NCI-H82 treated with DMSO at 0.1 percent for 48 hours (cell line): Measurements from ENCODE around the gene PKP1.

ENCODE experiments used
- DNase-seq: peaks from one replicate; lab custom pipeline; 2025; ENCODE audit not compliant: unreplicated experiment; lab: John Stamatoyannopoulos, UW

Gene PKP1

GRCh38 chr1:201364808-201365105, 81.5 kb downstream of the PKP1 start:
- DNase-seq, result no peak

DNA sequence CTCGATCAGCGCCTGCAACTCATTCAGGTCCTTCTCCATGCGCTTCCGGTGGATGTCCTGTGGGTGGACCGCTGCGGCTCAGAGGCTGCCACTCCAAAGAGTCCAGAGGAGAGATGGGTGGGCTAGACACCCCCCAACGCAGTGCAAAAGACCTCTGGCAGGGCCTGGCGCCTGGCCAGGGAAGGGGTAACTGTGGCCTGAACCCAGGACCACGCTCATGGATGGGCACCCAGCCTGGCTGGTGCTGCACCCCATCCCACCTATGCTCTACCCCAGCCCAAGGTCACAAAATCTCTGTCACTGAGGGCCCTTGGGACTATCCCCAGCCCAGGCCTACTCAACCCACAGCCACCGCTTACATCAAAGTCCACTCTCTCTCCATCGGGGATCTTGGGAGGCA, 81.9 kb downstream of the PKP1 start:
- no peak for DNase-seq

GRCh38 chr1:201366696-201367095, 83.4 kb downstream of the PKP1 start:
- DNase-seq, result no peak

- no peak for DNase-seq
Measured at GRCh38 chr1:201369209-201369608, 85.9 kb downstream of the PKP1 start.

DNA sequence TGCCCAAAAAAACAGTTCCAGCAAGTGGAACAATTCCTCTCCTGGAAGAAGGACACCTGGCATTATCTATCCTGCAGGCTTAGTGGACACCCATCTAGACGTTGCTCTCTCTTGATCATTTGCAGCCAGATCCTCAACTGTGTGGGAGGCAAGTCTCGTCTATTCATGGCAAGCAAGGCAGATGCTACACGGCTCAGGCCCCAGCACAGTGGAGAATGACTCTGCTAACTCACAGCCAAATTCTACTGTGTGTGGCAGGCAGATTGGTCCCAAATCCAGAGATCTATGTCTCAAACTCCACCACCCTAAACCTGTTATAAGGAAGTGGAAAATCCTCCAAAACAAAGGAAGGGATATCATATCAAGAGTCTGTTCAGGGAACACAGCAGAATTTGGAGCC, 87.2 kb downstream of the PKP1 start:
- no peak for DNase-seq

DNA sequence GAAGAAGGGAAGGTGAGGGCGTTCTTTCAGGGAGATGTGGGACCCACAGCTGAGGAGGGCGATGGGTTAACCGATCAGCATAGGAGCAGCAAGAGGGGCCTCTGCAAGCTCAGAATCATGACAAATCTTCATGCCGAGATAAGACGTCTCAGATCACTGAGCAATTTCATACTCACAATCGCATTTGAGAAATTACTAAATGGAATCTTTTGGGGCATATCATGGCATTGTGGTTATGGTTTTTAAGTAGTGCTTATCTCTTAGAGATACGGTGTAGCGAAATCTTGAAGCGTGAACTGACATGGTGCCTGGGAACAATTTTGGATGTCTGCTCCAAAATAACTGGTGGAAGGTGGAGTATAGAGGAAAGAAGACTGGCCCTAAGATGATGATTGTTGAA, 88.0 kb downstream of the PKP1 start:
- DNase-seq, result no peak

- DNase-seq, result no peak
Measured at GRCh38 chr1:201371792-201372191, 88.5 kb downstream of the PKP1 start.

GRCh38 chr1:201374364-201374763, 91.1 kb downstream of the PKP1 start:
- peak; percentile 81 for DNase-seq

- DNase-seq, result no peak
Measured at GRCh38 chr1:201375169-201375568, 91.9 kb downstream of the PKP1 start.

GRCh38 chr1:201376107-201376463, 92.8 kb downstream of the PKP1 start:
- no peak for DNase-seq

DNA sequence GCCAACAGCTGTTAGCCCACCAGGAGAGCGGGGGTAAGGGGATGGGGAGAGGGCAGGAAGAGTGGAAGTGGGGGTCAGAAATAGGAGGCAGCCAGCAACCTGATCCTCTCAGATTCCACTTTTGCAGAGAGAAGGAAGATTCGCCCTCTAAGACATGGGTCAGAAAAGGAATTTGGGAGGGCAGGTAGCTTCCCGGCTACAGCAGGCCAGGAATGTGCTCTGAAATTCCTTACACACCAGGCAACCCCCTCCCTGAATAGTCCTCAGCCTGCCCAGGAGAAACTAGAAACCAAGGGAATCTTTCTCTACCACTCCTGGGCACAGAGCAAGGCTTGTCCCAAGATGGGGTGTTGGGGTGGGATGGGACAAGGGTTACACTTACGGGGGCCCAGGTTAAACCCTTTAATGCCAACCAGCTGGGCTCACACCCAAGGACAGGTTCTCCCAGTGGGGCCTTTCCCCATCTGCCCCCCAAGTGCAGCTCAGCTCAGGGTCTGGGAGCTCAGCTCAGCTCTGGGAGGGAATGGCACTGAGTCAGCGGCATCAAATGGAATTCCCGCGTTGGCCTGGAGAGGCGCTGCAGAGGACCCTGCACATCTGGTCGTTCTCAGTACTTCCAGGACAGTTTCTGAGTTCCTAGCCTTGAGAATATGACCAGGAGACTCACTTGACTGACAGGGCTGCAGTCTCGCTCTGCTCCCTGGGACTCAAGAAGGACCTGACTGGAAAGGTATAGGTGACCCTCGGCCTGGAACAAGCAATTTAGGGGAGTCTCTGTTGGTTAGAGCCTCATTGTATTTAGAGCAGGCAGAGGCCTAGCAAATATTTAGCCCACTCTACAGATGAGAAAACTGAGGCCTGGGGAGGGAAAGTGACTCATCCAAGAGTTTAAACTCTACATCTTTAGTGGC, 93.4 kb downstream of the PKP1 start:
- peak; percentile 80 for DNase-seq

GRCh38 chr1:201377611-201378092, 94.3 kb downstream of the PKP1 start, which contains the start of gene TNNT2:
TSS of gene TNNT2 (minus strand) at chr1:201377680. CDS start at chr1:201373254, 4,426 bp downstream.
- peak; percentile 51 for DNase-seq

- DNase-seq, result no peak
Measured at GRCh38 chr1:201378804-201379203, 95.5 kb downstream of the PKP1 start.

GRCh38 chr1:201379733-201380242, 96.5 kb downstream of the PKP1 start:
- DNase-seq, result no peak

GRCh38 chr1:201381130-201381529, 97.8 kb downstream of the PKP1 start:
- no peak for DNase-seq
